Measurements from ENCODE around the gene EML6.

Gene EML6

GRCh38 chr2:54952978-54953456 lies 229.6 kb downstream of the EML6 start:
- DNase-seq: no peak

DNA sequence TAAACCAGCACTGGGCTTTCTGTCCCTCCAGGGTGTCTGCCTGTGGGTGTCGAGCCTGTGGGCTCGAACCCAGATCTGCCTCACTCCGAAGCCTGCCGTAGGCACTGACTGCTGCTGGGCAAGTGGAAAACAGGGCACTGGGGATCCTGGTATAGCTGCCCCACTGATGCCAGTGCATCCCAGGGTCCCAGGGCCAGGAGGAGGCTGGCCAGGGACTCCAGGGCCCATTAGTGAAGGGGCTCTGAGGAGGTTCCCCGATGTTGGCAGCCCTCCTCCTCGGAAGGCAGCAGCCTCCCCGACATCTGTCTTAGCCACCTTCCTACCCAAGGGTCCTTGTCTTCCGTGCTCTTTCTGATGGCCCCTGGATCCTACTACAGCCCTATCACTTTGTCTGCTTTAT lies 230.7 kb downstream of the EML6 start:
- DNase-seq: no peak

DNA sequence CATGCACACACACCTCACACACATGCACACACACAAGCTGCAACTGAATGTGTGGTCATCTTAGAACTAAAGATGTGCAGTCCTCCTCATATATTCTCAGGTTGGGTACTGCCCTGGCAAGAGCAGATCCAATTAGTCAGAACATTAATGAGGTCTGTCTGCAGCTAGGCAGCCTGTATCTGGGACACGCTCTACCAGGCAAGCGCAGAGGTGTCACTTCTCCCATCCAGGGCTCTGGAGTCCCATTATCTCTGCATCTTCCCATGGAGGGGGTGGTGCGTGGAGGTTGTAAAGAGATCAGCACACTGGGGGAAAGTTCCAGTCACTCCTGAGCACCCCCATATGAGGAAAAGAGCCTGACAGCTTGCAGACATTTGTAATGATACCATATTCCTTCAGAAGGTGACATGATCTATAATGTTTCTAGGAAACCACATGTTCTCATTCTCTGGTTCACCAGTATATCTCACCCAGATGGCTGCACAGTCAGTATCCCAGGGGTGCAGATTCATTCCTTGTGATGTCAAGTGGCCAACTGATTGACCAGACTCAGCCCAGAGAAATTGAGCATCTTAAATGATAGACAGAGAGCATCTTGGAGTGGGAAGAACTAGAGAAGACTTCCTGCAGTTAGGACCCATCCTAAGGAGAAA lies 231.4 kb downstream of the EML6 start:
- no peak for DNase-seq

DNA sequence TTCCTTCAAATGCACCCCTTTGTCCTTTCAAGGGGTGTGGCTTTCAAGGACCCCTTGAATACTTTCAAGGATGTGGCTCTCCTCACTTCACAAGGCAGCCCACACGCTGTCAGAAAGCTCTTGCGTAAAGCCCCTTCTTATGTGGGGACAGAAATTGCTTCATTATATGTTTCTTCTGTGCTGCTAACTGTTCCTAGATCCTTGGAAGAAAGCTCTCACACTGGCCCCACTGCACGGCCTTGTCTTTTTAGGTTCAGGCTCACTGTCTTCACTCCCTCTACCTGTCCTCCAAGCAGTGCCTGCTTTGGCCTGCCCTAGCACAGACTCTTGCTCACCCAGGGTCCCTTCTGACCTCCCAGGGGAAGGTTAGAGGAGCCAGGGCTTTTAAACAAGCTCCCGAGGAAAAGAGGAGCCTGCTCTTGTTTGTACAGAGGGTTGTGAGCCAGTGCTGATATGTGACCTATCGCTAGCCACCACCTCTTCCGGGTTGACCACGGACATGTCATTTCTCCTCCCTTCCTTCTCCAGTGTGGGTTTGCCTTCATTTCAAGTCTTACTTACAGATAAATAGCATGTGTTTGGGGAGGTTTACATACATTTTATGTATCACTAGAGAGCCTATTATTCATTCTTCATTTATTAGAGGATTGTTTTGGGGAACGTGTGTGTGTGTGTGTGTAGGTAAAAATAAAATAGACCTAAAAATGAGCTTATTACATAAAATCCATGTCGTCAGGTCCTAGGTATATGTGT lies 232.1 kb downstream of the EML6 start:
- no peak for DNase-seq

- no peak for DNase-seq
Measured at GRCh38 chr2:54956111-54956627, 232.7 kb downstream of the EML6 start.

DNA sequence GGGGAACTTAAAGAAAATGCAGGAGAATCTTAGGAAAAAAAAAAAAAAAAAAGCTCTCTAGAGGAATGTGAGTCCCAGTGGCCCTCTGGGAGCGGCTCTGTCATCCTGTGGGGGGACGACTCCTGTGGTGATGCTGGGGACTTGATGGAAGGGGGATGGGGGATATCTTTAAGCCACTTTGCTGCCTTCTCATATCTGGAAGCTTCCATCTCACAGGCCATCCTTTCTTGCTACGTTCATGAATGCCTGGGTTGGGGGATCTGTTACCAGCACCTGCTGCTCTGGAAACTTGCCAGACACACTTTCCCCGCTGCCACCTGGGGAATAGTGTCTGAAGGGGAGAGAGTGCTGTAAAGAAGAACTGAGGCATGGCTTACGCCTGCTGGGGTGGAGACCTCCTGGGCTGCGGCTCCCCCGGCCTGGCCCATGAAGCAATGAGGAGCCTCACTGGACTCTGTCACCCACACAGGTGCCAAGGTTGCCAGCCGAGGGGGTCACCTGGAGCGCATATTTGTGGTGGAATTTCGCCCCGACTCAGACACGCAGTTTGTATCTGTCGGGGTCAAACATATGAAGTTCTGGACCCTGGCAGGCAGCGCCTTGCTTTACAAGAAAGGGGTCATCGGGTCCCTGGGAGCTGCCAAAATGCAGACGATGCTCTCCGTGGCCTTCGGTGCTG lies 234.0 kb downstream of the EML6 start:
- DNase-seq: no peak

DNA sequence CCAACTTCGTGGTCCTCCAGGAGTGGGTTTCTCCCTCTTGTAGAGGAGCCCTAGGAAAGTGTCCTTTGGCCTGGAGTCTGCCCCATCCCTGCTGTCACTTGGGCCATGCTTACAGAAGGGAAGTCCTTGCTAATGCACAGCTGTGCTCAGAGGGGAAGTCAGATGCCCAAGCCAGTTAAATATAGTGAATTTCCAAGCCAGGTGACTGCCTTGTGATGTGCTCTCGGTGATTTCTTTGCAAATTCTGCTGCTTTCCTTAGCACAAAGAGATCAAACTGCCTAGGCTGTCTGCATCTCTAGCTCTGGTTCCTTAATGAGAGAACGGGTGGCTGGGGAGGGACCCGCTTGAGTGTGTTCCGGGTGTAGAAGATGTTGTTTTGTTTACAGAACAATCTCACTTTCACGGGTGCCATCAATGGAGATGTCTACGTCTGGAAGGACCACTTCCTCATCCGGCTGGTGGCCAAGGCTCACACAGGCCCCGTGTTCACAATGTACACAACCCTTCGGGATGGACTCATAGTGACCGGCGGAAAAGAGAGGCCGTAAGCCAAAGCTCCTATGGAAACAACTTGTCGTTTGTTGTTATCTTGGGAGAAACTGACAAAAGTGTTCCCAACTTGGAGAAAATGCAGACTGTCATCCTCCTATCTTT lies 235.4 kb downstream of the EML6 start:
- DNase-seq: no peak

- no peak for DNase-seq
Measured at GRCh38 chr2:54960164-54960563, 236.7 kb downstream of the EML6 start.

DNA sequence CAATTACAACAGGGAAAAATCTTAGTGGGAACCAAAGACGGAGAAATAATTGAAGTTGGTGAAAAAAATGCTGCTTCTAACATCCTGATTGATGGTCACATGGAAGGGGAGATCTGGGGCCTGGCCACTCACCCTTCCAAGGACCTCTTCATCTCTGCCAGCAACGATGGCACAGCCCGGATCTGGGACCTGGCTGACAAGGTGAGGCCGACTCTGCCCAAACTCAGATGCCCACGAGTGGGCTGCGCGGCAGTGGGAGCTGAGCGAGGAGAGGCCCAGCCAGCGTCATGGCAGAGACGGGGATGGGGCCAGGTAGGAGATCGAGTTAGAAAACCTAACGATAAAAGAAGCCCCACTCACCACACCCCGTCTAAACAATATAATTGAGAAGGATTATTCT lies 239.0 kb downstream of the EML6 start:
- no peak for DNase-seq

GRCh38 chr2:54962935-54963440 lies 239.5 kb downstream of the EML6 start:
- no peak for DNase-seq

GRCh38 chr2:54963476-54963875 lies 240.0 kb downstream of the EML6 start:
- no peak for DNase-seq

DNA sequence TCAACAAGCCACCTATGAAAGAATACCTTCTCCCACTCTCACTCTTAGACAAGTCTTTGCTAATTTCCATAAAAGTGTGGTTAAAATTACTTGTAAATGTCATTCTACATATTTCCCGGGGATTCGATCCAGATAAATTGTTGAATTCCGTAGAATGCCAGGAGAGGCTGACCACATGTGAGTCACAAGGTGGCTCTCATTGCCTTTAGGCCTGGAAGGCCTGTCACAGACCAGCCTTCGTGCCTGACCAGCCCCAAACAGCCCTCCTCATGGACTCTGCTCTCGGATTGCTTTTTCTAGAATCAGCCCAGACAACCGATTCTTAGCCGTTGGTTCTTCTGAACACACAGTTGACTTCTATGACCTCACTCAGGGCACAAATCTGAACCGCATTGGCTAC lies 240.8 kb downstream of the EML6 start:
- DNase-seq: no peak

- DNase-seq: no peak
Measured at GRCh38 chr2:54964816-54965215, 241.4 kb downstream of the EML6 start.

GRCh38 chr2:54965425-54965824 lies 242.0 kb downstream of the EML6 start:
- DNase-seq: no peak

DNA sequence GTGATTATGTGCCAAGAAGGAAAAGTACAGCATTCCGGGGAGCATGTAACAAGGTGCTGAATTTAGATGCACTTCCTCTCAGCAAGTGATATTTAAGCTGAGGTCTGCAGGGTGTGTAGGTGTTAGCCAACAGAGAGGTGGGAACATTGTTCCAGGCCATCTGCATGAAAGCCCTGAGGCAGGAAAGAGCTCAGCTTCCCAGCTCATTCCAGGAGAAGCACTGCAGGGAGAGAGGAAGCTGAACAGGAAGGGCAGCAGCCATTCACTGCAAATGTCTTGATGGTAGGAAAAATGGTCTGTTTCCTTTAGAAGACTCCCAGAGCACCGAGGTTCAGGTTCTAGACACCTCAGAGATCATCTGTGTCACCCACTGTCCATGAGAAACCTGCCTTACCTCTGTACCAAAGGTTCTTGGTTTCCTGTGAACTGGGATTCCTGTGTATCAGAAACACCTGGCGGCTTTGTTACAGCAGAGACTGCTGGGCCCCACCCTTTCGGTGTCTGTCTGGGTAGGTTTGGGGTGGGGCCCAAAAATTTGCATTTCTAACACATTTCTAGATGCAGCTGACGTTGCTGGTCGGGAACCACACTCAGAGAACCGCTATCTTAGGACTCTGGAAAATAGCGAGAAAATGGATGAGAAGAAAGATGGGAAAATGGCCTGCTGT lies 242.8 kb downstream of the EML6 start:
- DNase-seq: no peak

DNA sequence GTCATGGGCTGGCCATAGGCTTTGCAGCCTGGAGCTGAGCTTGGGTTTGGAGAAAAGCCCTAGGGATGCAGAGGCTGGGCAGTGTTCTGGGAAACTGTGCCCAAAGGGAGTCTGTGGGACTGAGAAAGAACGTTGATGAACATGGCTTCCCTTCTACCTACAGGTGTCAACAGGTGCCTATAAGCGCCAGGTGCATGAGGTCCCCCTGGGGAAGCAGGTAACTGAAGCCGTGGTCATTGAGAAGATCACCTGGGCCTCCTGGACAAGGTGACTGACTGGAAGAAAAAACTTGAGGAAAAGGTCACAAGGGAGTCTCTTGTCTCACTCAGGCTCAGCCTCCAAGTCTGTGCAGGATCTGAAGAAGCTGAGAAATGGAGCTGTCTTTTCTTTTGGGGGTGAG lies 243.4 kb downstream of the EML6 start:
- DNase-seq: no peak

DNA sequence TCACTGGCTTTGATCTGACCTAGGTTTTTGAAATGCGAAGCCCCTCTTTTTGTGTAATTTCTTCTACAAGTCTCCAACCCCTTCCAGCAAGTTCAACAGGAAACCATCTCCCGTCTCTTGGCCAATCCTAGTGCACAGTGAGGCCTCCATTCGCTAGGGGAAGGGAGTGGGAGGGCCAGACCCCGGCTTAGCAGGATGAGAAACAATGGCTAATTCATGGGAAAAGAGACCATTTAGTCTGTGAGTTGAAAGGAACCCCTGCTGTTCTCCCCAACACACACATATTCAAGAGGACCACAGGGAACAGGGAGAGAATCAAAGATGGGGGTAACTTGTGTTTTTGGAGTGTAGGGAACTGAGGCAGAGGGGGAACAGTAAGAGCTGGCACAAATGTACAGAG lies 243.8 kb downstream of the EML6 start:
- no peak for DNase-seq

DNA sequence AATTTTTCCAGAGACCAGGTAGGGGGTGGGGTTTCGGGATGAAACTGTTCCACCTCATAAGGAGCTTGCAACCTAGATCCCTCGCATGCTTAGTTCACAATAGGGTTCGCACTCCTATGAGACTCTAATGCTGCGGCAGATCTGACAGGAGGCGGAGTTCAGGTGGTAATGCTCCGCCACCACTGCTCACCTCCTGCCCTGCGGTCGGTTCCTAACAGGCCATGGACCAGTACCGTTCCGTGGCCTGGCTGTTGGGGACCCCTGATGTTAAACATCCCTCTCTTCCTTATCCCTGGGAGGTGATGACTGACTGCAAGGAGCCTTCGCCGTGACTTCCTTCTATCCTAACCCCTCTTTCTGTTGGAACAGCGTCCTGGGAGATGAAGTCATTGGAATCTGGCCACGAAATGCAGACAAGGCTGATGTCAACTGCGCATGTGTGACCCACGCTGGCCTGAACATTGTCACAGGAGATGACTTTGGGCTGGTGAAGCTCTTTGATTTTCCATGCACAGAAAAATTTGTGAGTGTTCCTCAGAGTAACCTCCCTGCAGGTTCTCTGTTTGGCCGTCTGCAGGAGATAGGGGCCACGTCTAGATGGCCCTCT lies 244.4 kb downstream of the EML6 start:
- no peak for DNase-seq

DNA sequence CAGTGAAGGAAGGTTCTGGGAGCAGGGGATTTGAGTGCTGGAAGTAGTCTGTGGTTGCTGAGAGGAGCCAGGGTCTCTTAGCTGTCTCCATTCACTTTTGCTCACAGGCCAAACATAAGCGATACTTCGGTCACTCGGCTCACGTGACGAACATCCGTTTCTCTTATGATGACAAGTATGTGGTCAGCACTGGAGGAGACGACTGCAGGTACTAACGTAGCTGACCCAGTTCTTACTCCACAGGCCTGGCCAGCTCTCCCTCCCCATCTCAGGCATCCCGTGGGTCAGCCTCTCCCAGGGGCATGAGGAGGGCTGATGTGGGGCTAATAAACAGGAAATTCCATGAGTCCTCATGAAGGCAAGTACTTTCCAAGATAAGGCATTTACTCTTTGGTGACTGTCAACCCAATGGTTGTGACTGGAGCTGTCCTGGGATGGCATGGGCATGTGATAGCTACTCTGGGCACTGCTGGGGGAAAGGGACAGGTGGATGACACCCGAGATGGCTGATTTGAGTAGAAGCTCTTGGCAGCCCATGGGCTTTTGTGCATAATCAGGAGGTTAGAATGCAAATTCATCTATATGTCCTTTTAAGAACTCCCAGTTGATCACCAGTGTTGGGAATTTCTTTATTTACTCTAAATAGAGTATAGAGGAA lies 245.2 kb downstream of the EML6 start:
- DNase-seq: no peak

GRCh38 chr2:54969295-54969939 lies 246.0 kb downstream of the EML6 start:
- DNase-seq: no peak

DNA sequence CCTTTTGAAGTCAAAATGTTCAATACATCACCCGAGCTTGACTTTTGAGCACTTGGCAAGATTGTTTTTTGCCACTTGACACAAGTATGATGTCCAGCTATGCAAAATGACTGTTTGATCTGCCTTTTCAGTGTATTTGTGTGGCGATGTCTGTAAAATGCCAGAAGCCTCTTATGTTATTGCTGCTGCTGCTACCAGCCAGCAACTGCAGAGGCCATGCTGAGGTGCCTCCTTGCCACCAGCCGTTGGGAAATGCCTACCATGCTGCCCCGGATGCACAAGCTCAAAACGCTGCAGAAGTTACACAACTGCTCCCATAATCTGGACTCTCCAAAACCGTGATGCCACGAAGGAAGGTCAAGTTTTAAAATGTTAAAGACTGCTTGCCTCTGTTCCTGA lies 246.5 kb downstream of the EML6 start:
- no peak for DNase-seq

Measured in activated CD8-positive, alpha-beta memory T cell treated with anti-CD3 and anti-CD28 coated beads for 24 hours (primary cell).